A549 (cell line): ENCODE data around the gene CNTN1.

Source experiments
- EP300 ChIP-seq, 2 experiments: fragments of >200 bp; sonication (Bioruptor Twin); formaldehyde crosslinking; IDR thresholded peaks; 2 replicates in 1 of 2; 3 replicates in 1 of 2; pipeline ENCODE4 v1.6.1; 2016 to 2017
- KDM1A ChIP-seq: fragments of 200-600 bp; sonication (generic); IDR thresholded peaks from 2 replicates; pipeline ENCODE4 v1.6.1; 2016; ENCODE audit warnings: low read depth, mild to moderate bottlenecking
- MAFK ChIP-seq: fragments of 450-650 bp; IDR thresholded peaks from 2 replicates; pipeline ENCODE4 v1.6.1; 2014; ENCODE audit not compliant: partially characterized antibody
- MYC ChIP-seq: IDR thresholded peaks from 2 replicates; pipeline ENCODE4 v1.6.1; 2012; ENCODE audit warnings: mild to moderate bottlenecking, inconsistent platforms, low read length, improper control_type of control experiment, borderline replicate concordance
- RNF2 ChIP-seq: fragments of 200-600 bp; sonication (generic); IDR thresholded peaks from 2 replicates; pipeline ENCODE4 v1.6.1; 2016; ENCODE audit warnings: low read depth, mild to moderate bottlenecking, antibody characterized with exemption, moderate library complexity, borderline replicate concordance
- SREBF2 ChIP-seq: fragments of 450-650 bp; IDR thresholded peaks from 2 replicates; pipeline ENCODE4 v1.6.1; 2014; ENCODE audit warnings: mild to moderate bottlenecking, moderate library complexity
- TP53 ChIP-seq: fragments of 250-450 bp; sonication (Bioruptor Pico); IDR thresholded peaks from 2 replicates; pipeline ENCODE4 v1.5.0; 2021; ENCODE audit warnings: mild to moderate bottlenecking, moderate library complexity
- TF ChIP-seq, protein P1 (sequence below): fragments of >200 bp; sonication (Bioruptor Twin); formaldehyde crosslinking; IDR thresholded peaks from 3 replicates; pipeline ENCODE4 v1.5.1; 2016

DNA sequence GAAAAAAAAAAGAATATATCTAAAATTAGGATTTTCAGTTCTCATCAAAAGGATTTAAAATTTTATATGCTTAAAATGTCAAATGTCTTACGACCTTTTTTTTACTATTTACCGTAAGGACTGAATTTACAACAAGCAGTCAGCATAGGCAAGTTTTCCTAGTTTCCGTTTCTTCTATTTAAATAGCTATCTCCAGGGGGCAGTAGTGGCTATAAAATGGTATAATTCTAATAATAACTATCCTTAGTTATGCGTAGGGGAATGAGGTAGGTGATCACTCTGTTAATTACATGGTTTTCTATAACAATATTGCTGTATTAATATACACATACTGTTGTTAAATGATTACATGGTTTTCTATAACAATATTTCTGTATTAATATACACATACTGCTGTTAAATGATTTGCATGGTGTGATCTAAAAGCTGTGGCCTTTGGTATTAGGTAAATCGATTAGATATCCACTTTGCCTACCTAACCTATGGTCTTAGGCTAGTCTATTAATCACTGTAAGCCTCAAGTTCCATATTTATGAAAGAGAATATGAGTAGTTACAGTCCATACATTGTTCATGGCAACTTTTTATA, 278.2 kb downstream of the CNTN1 start:
- TF ChIP-seq, protein P1, sequence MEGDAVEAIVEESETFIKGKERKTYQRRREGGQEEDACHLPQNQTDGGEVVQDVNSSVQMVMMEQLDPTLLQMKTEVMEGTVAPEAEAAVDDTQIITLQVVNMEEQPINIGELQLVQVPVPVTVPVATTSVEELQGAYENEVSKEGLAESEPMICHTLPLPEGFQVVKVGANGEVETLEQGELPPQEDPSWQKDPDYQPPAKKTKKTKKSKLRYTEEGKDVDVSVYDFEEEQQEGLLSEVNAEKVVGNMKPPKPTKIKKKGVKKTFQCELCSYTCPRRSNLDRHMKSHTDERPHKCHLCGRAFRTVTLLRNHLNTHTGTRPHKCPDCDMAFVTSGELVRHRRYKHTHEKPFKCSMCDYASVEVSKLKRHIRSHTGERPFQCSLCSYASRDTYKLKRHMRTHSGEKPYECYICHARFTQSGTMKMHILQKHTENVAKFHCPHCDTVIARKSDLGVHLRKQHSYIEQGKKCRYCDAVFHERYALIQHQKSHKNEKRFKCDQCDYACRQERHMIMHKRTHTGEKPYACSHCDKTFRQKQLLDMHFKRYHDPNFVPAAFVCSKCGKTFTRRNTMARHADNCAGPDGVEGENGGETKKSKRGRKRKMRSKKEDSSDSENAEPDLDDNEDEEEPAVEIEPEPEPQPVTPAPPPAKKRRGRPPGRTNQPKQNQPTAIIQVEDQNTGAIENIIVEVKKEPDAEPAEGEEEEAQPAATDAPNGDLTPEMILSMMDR, result peak; percentile 25; the same call in 1 of the 3 replicates
- TF ChIP-seq MYC, result no peak
- no peak for TF ChIP-seq RNF2
- no peak for TF ChIP-seq SREBF2
- TF ChIP-seq KDM1A, result no peak
- no peak for TF ChIP-seq MAFK
- TF ChIP-seq TP53, result no peak
- no peak for TF ChIP-seq EP300 (IDR thresholded peaks at IDR 0.05)
